HL-60 (cell line): ENCODE data around the gene TDRD12.

ENCODE experiments used
- DNase-seq, 2 experiments: peaks; one replicate each; pipeline ENCODE4 v3.0.0-alpha.2; 2010 to 2020; ENCODE audit warnings: low read depth in 1 of 2, low spot score in 1 of 2
- H3K27ac ChIP-seq: fragments of 250-450 bp; sonication (Bioruptor Pico); replicated peaks from 2 replicates; pipeline ENCODE4 v1.5.1; 2020; ENCODE audit warnings: mild to moderate bottlenecking, moderate library complexity
- H3K27me3 ChIP-seq: fragments of 250-450 bp; sonication (Bioruptor Pico); 2 replicates; pipeline ENCODE4 v1.5.1; 2021; ENCODE audit warnings: mild to moderate bottlenecking, moderate library complexity; ENCODE audit not compliant: insufficient read depth, poor library complexity, severe bottlenecking
- H3K4me3 ChIP-seq: replicated peaks from 2 replicates; pipeline ENCODE4 v1.5.1; 2011; ENCODE audit warnings: mild to moderate bottlenecking, control low read depth, low read length; ENCODE audit not compliant: insufficient read depth
- GABPA ChIP-seq: IDR thresholded peaks from 2 replicates; pipeline ENCODE4 v1.6.1; 2012; ENCODE audit warnings: low read depth
- POLR2AphosphoS5 ChIP-seq: IDR thresholded peaks from 2 replicates; pipeline ENCODE4 v1.6.1; 2012; ENCODE audit warnings: low read depth
- SPI1 ChIP-seq: IDR thresholded peaks from 2 replicates; pipeline ENCODE4 v1.6.1; 2012; ENCODE audit warnings: low read depth, mild to moderate bottlenecking, borderline replicate concordance
- TF ChIP-seq, protein P1 (sequence below): IDR thresholded peaks from 2 replicates; pipeline ENCODE4 v1.6.1; 2012; ENCODE audit warnings: low read depth; ENCODE audit not compliant: insufficient replicate concordance
- TF ChIP-seq, protein P2 (sequence below): IDR thresholded peaks from one replicate; pipeline ENCODE4 v1.5.1; 2011; ENCODE audit warnings: low read length, control low read depth, inconsistent platforms; ENCODE audit not compliant: insufficient read depth

TDRD12 gene

DNA sequence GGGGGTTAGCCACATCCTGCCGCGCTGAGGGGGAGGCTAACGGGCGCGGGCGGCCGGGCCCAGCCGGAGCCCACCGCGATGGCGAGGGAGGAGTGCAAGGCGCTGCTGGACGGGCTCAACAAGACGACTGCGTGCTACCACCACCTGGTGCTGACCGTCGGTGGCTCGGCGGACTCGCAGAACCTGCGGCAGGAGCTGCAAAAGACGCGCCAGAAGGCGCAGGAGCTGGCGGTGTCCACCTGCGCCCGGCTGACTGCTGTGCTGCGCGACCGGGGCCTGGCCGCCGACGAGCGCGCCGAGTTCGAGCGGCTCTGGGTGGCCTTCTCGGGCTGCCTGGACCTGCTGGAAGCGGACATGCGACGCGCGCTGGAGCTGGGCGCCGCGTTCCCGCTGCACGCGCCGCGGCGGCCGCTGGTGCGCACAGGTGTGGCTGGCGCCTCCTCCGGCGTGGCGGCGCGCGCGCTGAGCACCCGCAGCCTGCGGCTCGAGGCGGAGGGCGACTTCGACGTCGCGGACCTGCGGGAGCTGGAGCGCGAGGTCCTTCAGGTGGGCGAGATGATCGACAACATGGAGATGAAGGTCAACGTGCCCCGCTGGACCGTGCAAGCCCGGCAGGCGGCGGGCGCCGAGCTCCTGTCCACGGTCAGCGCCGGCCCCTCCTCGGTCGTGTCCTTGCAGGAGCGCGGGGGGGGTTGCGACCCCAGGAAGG lies 43.2 kb upstream of the TDRD12 start:
- Histone ChIP-seq H3K4me3 (peak overlapping the region; percentile 97), H3K27me3 (peaks cover 11% of the 10 kb centered on the region), H3K27ac (no peak overlapping the region)
- no peak for DNase-seq
- no peak for TF ChIP-seq POLR2AphosphoS5

DNA sequence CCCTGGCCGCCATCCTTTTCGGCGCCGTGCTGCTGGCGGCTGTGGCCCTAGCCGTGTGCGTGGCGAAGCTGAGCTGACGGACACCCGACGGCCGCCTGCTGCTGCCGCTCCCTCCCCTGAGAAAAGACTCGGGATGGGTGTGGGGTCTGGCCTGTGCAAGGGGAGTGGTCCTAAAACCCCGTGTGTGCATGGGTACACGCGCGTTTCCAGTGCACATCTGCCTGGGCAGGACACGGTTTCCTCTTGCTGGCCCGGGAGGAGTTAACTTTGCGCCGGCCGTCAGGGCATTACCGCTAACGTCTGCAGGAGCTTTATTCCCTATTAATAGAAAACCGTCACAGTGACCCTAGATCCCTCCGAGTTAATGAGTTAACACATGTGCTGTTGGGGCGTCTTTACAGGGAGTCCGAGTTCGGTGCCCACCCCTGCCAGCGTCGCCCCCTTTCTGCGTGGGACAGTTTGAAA lies 42.6 kb upstream of the TDRD12 start:
- Histone ChIP-seq H3K27me3 (peaks cover 11% of the 10 kb centered on the region), H3K27ac (no peak overlapping the region), H3K4me3 (no peak overlapping the region)
- TF ChIP-seq, protein P1, sequence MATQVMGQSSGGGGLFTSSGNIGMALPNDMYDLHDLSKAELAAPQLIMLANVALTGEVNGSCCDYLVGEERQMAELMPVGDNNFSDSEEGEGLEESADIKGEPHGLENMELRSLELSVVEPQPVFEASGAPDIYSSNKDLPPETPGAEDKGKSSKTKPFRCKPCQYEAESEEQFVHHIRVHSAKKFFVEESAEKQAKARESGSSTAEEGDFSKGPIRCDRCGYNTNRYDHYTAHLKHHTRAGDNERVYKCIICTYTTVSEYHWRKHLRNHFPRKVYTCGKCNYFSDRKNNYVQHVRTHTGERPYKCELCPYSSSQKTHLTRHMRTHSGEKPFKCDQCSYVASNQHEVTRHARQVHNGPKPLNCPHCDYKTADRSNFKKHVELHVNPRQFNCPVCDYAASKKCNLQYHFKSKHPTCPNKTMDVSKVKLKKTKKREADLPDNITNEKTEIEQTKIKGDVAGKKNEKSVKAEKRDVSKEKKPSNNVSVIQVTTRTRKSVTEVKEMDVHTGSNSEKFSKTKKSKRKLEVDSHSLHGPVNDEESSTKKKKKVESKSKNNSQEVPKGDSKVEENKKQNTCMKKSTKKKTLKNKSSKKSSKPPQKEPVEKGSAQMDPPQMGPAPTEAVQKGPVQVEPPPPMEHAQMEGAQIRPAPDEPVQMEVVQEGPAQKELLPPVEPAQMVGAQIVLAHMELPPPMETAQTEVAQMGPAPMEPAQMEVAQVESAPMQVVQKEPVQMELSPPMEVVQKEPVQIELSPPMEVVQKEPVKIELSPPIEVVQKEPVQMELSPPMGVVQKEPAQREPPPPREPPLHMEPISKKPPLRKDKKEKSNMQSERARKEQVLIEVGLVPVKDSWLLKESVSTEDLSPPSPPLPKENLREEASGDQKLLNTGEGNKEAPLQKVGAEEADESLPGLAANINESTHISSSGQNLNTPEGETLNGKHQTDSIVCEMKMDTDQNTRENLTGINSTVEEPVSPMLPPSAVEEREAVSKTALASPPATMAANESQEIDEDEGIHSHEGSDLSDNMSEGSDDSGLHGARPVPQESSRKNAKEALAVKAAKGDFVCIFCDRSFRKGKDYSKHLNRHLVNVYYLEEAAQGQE, result no peak
- TF ChIP-seq POLR2AphosphoS5 (no peak), GABPA (no peak), SPI1 (no peak)
- TF ChIP-seq, protein P2, sequence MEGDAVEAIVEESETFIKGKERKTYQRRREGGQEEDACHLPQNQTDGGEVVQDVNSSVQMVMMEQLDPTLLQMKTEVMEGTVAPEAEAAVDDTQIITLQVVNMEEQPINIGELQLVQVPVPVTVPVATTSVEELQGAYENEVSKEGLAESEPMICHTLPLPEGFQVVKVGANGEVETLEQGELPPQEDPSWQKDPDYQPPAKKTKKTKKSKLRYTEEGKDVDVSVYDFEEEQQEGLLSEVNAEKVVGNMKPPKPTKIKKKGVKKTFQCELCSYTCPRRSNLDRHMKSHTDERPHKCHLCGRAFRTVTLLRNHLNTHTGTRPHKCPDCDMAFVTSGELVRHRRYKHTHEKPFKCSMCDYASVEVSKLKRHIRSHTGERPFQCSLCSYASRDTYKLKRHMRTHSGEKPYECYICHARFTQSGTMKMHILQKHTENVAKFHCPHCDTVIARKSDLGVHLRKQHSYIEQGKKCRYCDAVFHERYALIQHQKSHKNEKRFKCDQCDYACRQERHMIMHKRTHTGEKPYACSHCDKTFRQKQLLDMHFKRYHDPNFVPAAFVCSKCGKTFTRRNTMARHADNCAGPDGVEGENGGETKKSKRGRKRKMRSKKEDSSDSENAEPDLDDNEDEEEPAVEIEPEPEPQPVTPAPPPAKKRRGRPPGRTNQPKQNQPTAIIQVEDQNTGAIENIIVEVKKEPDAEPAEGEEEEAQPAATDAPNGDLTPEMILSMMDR, result no peak
- no peak for DNase-seq

DNA sequence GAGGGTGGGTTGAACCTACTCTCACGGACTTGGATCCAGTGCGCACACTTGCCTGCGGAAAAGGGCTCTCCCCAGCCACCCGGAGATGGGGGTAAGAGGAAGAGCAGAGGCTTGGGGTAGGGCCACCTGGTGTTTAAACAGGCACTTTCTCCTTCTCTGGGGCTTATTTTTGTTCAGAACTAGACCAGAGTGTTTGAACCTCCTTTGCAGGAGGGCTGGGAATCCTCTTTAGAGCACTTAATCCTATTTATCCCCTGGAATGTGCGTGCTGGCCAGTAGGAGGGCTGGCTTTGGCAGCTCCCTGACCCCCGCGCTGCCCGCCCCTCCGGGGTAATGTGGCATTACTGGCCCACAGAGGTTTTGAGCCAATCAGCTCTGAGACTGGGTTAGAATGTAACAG lies 41.9 kb upstream of the TDRD12 start:
- Histone ChIP-seq H3K4me3 (no peak overlapping the region), H3K27me3 (peaks cover 11% of the 10 kb centered on the region), H3K27ac (no peak overlapping the region)
- DNase-seq, result no peak
- TF ChIP-seq, protein P1, result no peak
- TF ChIP-seq POLR2AphosphoS5 (no peak), GABPA (no peak), SPI1 (no peak)
- TF ChIP-seq, protein P2, result no peak

DNA sequence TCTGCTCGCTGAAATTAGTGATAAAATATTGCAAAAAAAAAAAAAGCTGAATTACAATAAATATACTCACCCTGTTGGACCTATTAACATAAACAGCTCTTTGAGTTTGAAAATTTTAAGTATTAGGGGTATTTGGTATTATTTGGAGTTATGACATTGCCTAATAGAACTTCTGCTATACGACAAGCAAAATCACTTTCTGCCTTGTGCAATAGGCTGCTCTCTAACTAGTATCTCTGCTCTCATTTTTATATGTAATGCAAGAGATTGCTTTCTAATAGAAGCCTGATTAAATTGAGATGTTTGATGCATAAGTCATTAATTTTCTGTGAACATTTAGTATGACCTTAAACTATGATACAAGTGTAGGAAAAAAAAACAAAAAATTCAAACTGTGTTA lies 38.6 kb upstream of the TDRD12 start:
- no peak overlapping the region for H3K27ac ChIP-seq
- H3K27me3 ChIP-seq, result peaks cover 10% of the 10 kb centered on the region
- DNase-seq, result no peak
- H3K4me3 ChIP-seq, result no peak overlapping the region
- no peak for TF ChIP-seq SPI1
- TF ChIP-seq, protein P2, result no peak
- TF ChIP-seq, protein P1, result no peak
- TF ChIP-seq POLR2AphosphoS5, result no peak
- TF ChIP-seq GABPA, result no peak
